KMS-11 (cell line): ENCODE data around the gene C1GALT1.
A peak's percentile ranks its signal among the peaks of the same experiment; 100 is the strongest.
"Not testable (repeated sequence)": the region's sequence is repeated elsewhere in the genome, so short reads cannot be mapped to it uniquely, and the experiment has no call there.

Experiments
- H2AFZ ChIP-seq: fragments of 200-600 bp; sonication (generic); 2 replicates; pipeline ENCODE4 v1.6.1; 2016; ENCODE audit warnings: antibody characterized with exemption, mixed run types, low read depth
- H3K27ac ChIP-seq: fragments of 200-600 bp; sonication (generic); 2 replicates; pipeline ENCODE4 v1.6.1; 2016; ENCODE audit warnings: mild to moderate bottlenecking, mixed run types
- H3K27me3 ChIP-seq: fragments of 200-600 bp; sonication (generic); 2 replicates; pipeline ENCODE4 v1.6.1; 2017; ENCODE audit warnings: mild to moderate bottlenecking, low read depth, mixed run types, moderate library complexity; ENCODE audit not compliant: insufficient read depth
- H3K36me3 ChIP-seq: fragments of 200-600 bp; sonication (generic); 2 replicates; pipeline ENCODE4 v1.6.1; 2017; ENCODE audit warnings: mild to moderate bottlenecking, mixed run types; ENCODE audit not compliant: insufficient read depth
- H3K4me1 ChIP-seq: fragments of 200-600 bp; sonication (generic); 2 replicates; pipeline ENCODE4 v1.6.1; 2016; ENCODE audit warnings: mild to moderate bottlenecking, low read depth, mixed run types; ENCODE audit not compliant: poor library complexity, severe bottlenecking
- H3K4me2 ChIP-seq: fragments of 200-600 bp; sonication (generic); 2 replicates; pipeline ENCODE4 v1.7.0; 2016; ENCODE audit warnings: mild to moderate bottlenecking, mixed run types
- H3K4me3 ChIP-seq: fragments of 200-600 bp; sonication (generic); IDR thresholded peaks from 2 replicates; pipeline ENCODE4 v1.6.1; 2017; ENCODE audit warnings: low read depth, low read length, mixed read lengths; ENCODE audit not compliant: insufficient read depth
- H3K79me2 ChIP-seq: fragments of 200-600 bp; sonication (generic); 2 replicates; pipeline ENCODE4 v1.6.1; 2016; ENCODE audit warnings: low read depth, mixed run types; ENCODE audit not compliant: insufficient read depth
- H3K9ac ChIP-seq: fragments of 200-600 bp; sonication (generic); 2 replicates; pipeline ENCODE4 v1.6.1; 2016; ENCODE audit warnings: mild to moderate bottlenecking, mixed run types
- H4K20me1 ChIP-seq: fragments of 200-600 bp; sonication (generic); 2 replicates; pipeline ENCODE4 v1.6.1; 2016; ENCODE audit warnings: mild to moderate bottlenecking, mixed run types; ENCODE audit not compliant: insufficient read depth
- TF ChIP-seq, protein P1 (sequence below): fragments of 200-600 bp; sonication (generic); conservative IDR thresholded peaks from 2 replicates; pipeline ENCODE4 v1.6.1; 2017; ENCODE audit warnings: low read depth, mild to moderate bottlenecking, antibody characterized with exemption, low read length, moderate library complexity, mixed read lengths

C1GALT1 gene

DNA sequence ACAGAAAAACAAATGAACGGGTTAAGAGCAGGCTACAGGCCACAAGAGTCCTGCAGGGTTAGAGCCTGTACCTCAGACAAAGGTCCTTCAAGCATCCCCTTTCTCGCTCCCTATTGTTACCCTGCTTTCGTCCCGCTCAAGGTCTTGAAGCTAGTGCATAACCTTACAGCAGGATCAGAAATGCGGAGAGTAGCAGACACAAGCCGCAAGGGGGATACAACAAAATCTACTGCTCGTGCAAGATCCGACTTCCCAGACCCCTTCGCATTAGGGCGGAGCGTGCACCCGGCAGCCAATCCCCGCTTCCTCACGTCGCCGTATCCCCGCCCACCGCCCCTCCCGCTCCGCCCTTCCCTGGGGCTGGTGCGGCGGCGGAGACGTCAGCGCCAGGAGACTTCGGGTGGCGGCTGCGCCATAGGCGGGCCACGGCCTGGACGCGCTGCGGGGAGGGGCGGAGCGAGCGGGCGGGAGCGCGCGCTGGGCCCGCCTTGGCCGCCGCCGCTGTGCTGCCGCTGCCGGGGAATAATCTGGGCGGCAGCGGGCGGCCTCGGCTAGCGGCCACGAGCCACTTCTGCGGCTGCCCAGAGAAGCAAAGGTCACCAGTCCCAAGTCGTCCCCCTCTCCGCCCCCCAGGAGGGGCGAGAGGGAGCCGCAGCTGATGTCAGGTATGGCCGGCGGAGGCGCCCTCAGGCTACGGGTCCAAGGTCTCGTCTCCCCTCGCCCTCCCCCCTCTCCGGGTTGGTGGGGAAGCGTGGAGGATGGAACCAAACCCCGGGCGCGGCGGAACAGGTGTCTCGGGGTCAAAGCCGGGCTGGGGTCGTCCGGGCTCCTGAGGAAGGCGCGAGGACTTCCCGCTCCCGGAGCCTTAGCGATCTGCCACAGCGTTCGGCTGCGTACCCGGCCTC, at the start of gene C1GALT1:
TSS of gene C1GALT1 (plus strand) at position 389 of the 905 bp plus-strand sequence. CDS start 51,776 bp downstream, outside the sequence.
- Histone ChIP-seq H2AFZ (peak within 1 kb of the TSS; percentile 82), H4K20me1 (no peaks in the 10 kb centered on the region), H3K27ac (peak within 1 kb of the TSS; percentile 93), H3K27me3 (no peaks in the 10 kb centered on the region), H3K9ac (peak within 1 kb of the TSS; percentile 80), H3K4me3 (no peak within 1 kb of the TSS), H3K4me2 (peak within 1 kb of the TSS; percentile 97), H3K79me2 (peaks cover 44% of the 10 kb centered on the region), H3K36me3 (no peaks in the 10 kb centered on the region), H3K4me1 (peaks cover 47% of the 10 kb centered on the region)
- TF ChIP-seq, protein P1, sequence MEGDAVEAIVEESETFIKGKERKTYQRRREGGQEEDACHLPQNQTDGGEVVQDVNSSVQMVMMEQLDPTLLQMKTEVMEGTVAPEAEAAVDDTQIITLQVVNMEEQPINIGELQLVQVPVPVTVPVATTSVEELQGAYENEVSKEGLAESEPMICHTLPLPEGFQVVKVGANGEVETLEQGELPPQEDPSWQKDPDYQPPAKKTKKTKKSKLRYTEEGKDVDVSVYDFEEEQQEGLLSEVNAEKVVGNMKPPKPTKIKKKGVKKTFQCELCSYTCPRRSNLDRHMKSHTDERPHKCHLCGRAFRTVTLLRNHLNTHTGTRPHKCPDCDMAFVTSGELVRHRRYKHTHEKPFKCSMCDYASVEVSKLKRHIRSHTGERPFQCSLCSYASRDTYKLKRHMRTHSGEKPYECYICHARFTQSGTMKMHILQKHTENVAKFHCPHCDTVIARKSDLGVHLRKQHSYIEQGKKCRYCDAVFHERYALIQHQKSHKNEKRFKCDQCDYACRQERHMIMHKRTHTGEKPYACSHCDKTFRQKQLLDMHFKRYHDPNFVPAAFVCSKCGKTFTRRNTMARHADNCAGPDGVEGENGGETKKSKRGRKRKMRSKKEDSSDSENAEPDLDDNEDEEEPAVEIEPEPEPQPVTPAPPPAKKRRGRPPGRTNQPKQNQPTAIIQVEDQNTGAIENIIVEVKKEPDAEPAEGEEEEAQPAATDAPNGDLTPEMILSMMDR: no peak; the same call in 1 of the 2 replicates

DNA sequence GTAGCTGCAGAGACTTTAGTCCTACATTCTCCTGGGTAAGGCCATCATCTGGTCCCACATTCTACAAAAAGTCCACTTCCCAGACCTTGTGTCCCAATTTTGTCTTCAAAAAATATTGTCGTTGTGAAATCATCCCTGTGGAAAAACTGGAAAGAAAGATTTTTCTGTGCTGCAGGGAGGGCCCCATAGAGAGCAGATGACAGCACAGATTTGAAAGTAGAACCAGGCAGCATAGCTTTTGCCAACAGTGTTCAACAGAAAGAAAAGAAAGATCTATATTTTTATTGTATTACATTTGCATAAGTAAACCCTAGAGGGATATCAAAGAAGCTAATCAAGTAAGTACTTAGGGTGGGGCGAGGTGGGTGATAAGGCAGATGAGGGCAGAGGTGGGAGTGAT, 48.3 kb upstream of the C1GALT1 start:
- Histone ChIP-seq H3K9ac (no peak overlapping the region), H3K36me3 (no peaks in the 10 kb centered on the region), H3K27me3 (no peaks in the 10 kb centered on the region), H3K79me2 (no peaks in the 10 kb centered on the region), H3K4me1 (no peaks in the 10 kb centered on the region), H3K4me2 (no peak overlapping the region), H4K20me1 (no peaks in the 10 kb centered on the region), H3K27ac (no peak overlapping the region), H3K4me3 (no peak overlapping the region), H2AFZ (no peak overlapping the region)
- TF ChIP-seq, protein P1: no peak

DNA sequence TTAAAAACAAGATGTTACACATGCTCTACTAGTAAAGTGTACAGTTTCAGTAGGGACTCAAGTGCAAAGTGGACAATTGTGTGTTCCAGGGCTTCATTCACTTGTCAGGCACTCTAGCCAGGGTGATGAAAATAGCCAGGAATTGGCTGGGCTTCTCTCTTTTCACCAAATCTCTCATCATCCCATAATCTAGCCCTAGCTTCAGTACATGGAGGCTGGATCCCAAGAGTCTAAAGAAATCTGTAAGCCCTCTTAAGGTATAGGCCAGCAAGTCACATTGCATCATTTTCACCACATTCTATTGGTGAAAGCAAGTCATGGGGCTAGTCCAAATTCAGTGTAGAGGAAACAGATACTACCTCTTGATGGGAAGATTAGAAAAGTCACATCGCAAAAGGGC, 47.3 kb upstream of the C1GALT1 start:
- H3K4me1 ChIP-seq: no peaks in the 10 kb centered on the region
- no peaks in the 10 kb centered on the region for H3K27me3 ChIP-seq
- H3K36me3 ChIP-seq: no peaks in the 10 kb centered on the region
- H3K9ac ChIP-seq: no peak overlapping the region
- no peaks in the 10 kb centered on the region for H4K20me1 ChIP-seq
- no peak overlapping the region for H2AFZ ChIP-seq
- no peak overlapping the region for H3K4me3 ChIP-seq
- H3K4me2 ChIP-seq: no peak overlapping the region
- H3K27ac ChIP-seq: no peak overlapping the region
- TF ChIP-seq, protein P1: no peak
- H3K79me2 ChIP-seq: no peaks in the 10 kb centered on the region

DNA sequence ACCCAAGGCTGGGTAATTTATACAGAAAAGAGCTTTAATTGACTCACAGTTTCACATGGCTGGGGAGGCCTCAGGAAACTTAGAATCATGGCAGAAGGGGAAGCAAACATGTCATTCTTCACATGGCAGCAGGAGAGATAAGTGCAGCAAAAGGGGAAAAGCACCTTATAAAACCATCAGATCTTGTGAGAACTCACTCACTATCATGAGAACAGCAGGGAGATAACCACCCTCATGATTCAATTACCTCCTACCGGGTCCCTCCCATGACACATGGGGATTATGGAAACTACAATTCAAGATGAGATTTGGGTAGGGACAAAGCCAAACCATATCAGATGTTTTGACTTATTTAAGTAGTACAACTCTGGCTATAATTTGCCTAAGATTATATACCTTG, 46.4 kb upstream of the C1GALT1 start:
- H3K4me3 ChIP-seq, H3K4me2 ChIP-seq, H3K27ac ChIP-seq, H3K4me1 ChIP-seq, H3K27me3 ChIP-seq, H4K20me1 ChIP-seq, H3K9ac ChIP-seq, H3K79me2 ChIP-seq, H2AFZ ChIP-seq, H3K36me3 ChIP-seq: not testable (repeated sequence)
